KOPT-K1 (cell line): ENCODE data around the gene OSBPL6.
"Not testable (repeated sequence)": the region's sequence is repeated elsewhere in the genome, so short reads cannot be mapped to it uniquely, and the experiment has no call there.

ENCODE experiments used
- H3K27ac ChIP-seq: fragments of 200-600 bp; sonication (generic); 2 replicates; pipeline ENCODE4 v1.5.1; 2016; ENCODE audit warnings: antibody characterized with exemption, mild to moderate bottlenecking, low read depth, low read length; ENCODE audit not compliant: poor library complexity, severe bottlenecking
- H3K36me3 ChIP-seq: fragments of 200-600 bp; sonication (generic); 2 replicates; pipeline ENCODE4 v1.5.1; 2017; ENCODE audit warnings: antibody characterized with exemption, mild to moderate bottlenecking, low read length, moderate library complexity; ENCODE audit not compliant: insufficient read depth
- H3K9me3 ChIP-seq: fragments of 200-600 bp; sonication (generic); 2 replicates; pipeline ENCODE4 v1.5.1; 2017; ENCODE audit warnings: antibody characterized with exemption, low read length, mild to moderate bottlenecking; ENCODE audit not compliant: insufficient read depth, poor library complexity, severe bottlenecking

The OSBPL6 gene

GRCh38 chr2:178344121-178344520 lies 149.8 kb downstream of the OSBPL6 start:
- no peaks in the 10 kb centered on the region for H3K9me3 ChIP-seq
- H3K36me3 ChIP-seq: no peaks in the 10 kb centered on the region
- H3K27ac ChIP-seq: no peak overlapping the region

- H3K27ac ChIP-seq: no peak overlapping the region
- no peaks in the 10 kb centered on the region for H3K36me3 ChIP-seq
- H3K9me3 ChIP-seq: no peaks in the 10 kb centered on the region
Measured at GRCh38 chr2:178345951-178346350, 151.6 kb downstream of the OSBPL6 start.

GRCh38 chr2:178350051-178350450 lies 155.7 kb downstream of the OSBPL6 start:
- H3K27ac ChIP-seq: no peak overlapping the region
- H3K36me3 ChIP-seq: no peaks in the 10 kb centered on the region
- no peaks in the 10 kb centered on the region for H3K9me3 ChIP-seq

- not testable (repeated sequence) for H3K9me3 ChIP-seq, H3K27ac ChIP-seq, H3K36me3 ChIP-seq
Measured at GRCh38 chr2:178357704-178358103, 163.4 kb downstream of the OSBPL6 start.

GRCh38 chr2:178359192-178359912 lies 165.0 kb downstream of the OSBPL6 start:
- Histone ChIP-seq H3K36me3 (no peaks in the 10 kb centered on the region), H3K9me3 (no peaks in the 10 kb centered on the region), H3K27ac (no peak overlapping the region)

GRCh38 chr2:178361588-178361987 lies 167.3 kb downstream of the OSBPL6 start:
- Histone ChIP-seq H3K27ac (no peak overlapping the region), H3K9me3 (no peaks in the 10 kb centered on the region), H3K36me3 (no peaks in the 10 kb centered on the region)

GRCh38 chr2:178363252-178363651 lies 168.9 kb downstream of the OSBPL6 start:
- Histone ChIP-seq H3K27ac (no peak overlapping the region), H3K36me3 (no peaks in the 10 kb centered on the region), H3K9me3 (no peaks in the 10 kb centered on the region)

GRCh38 chr2:178365116-178365515 lies 170.8 kb downstream of the OSBPL6 start:
- no peak overlapping the region for H3K27ac ChIP-seq

GRCh38 chr2:178366412-178366811 lies 172.1 kb downstream of the OSBPL6 start:
- Histone ChIP-seq H3K36me3 (no peaks in the 10 kb centered on the region), H3K27ac (no peak overlapping the region), H3K9me3 (no peaks in the 10 kb centered on the region)

More at GRCh38 chr2:178365116-178365515, 170.8 kb downstream of the OSBPL6 start:
- no peaks in the 10 kb centered on the region for H3K36me3 ChIP-seq
- no peaks in the 10 kb centered on the region for H3K9me3 ChIP-seq

- no peaks in the 10 kb centered on the region for H3K36me3 ChIP-seq
- H3K9me3 ChIP-seq: no peaks in the 10 kb centered on the region
- H3K27ac ChIP-seq: no peak overlapping the region
Measured at GRCh38 chr2:178367344-178367743, 173.0 kb downstream of the OSBPL6 start.

- Histone ChIP-seq H3K27ac (no peak overlapping the region), H3K36me3 (no peaks in the 10 kb centered on the region)
Measured at GRCh38 chr2:178374865-178375264, 180.6 kb downstream of the OSBPL6 start.

GRCh38 chr2:178377046-178377445 lies 182.7 kb downstream of the OSBPL6 start:
- Histone ChIP-seq H3K27ac (no peak overlapping the region), H3K9me3 (no peaks in the 10 kb centered on the region), H3K36me3 (no peaks in the 10 kb centered on the region)

More at GRCh38 chr2:178374865-178375264, 180.6 kb downstream of the OSBPL6 start:
- no peaks in the 10 kb centered on the region for H3K9me3 ChIP-seq

GRCh38 chr2:178379162-178380004 lies 185.1 kb downstream of the OSBPL6 start:
- Histone ChIP-seq H3K27ac (no peak overlapping the region), H3K36me3 (no peaks in the 10 kb centered on the region), H3K9me3 (no peaks in the 10 kb centered on the region)

- no peak overlapping the region for H3K27ac ChIP-seq
- no peaks in the 10 kb centered on the region for H3K36me3 ChIP-seq
- H3K9me3 ChIP-seq: no peaks in the 10 kb centered on the region
Measured at GRCh38 chr2:178380763-178381162, 186.5 kb downstream of the OSBPL6 start.

- H3K27ac ChIP-seq: no peak overlapping the region
- H3K9me3 ChIP-seq: no peaks in the 10 kb centered on the region
- H3K36me3 ChIP-seq: no peaks in the 10 kb centered on the region
Measured at GRCh38 chr2:178383718-178384117, 189.4 kb downstream of the OSBPL6 start.
